OCI-LY3 (cell line): ENCODE results near the gene REST.

Source experiments
- H2AFZ ChIP-seq: fragments of 200-600, 300-600 bp; shearing (Covaris generic); 2 replicates; pipeline ENCODE4 v1.6.0; 2014; ENCODE audit warnings: antibody characterized with exemption, low read depth, low read length
- H3K27ac ChIP-seq: fragments of 200-600, 300-600 bp; sonication (generic); 2 replicates; pipeline ENCODE4 v1.5.1; 2014; ENCODE audit warnings: mild to moderate bottlenecking, low read length, moderate library complexity, mixed read lengths
- H3K27me3 ChIP-seq: fragments of 200-600, 300-600 bp; sonication (generic); 2 replicates; pipeline ENCODE4 v1.6.1; 2014; ENCODE audit warnings: low read depth, low read length, mixed read lengths
- H3K36me3 ChIP-seq: fragments of 200-600, 300-600 bp; sonication (generic); replicated peaks from 2 replicates; pipeline ENCODE3; 2014; ENCODE audit warnings: low read depth, low read length, mixed read lengths
- H3K4me1 ChIP-seq: fragments of 300-600, 200-600 bp; sonication (generic); 2 replicates; pipeline ENCODE4 v1.6.1; 2014; ENCODE audit warnings: low read length, mixed read lengths
- H3K4me2 ChIP-seq: fragments of 200-600, 300-600 bp; sonication (generic); 2 replicates; pipeline ENCODE4 v1.6.1; 2014; ENCODE audit warnings: low read length, mixed read lengths
- H3K4me3 ChIP-seq: fragments of 300-600, 200-600 bp; sonication (generic); 2 replicates; pipeline ENCODE4 v1.5.1; 2014; ENCODE audit warnings: antibody characterized with exemption, mild to moderate bottlenecking, low read length, moderate library complexity
- H3K79me2 ChIP-seq: fragments of 300-600, 200-600 bp; shearing (Covaris generic); 2 replicates; pipeline ENCODE4 v1.6.1; 2014; ENCODE audit warnings: mild to moderate bottlenecking, low read length, mixed read lengths
- H3K9ac ChIP-seq: fragments of 300-600, 200-600 bp; shearing (Covaris generic); 2 replicates; pipeline ENCODE4 v1.6.0; 2014; ENCODE audit warnings: mild to moderate bottlenecking, low read length, moderate library complexity
- H3K9me3 ChIP-seq: fragments of 200-600, 300-600 bp; shearing (Covaris generic); 2 replicates; pipeline ENCODE4 v1.6.1; 2014; ENCODE audit warnings: low read length, mixed read lengths; ENCODE audit not compliant: insufficient read depth
- H4K20me1 ChIP-seq: fragments of 200-600, 300-600 bp; sonication (generic); 2 replicates; pipeline ENCODE4 v1.6.1; 2016; ENCODE audit warnings: low read length, mixed read lengths; ENCODE audit not compliant: insufficient read depth
- EZH2phosphoT487 ChIP-seq: fragments of 200-600 bp; shearing (Covaris generic); IDR thresholded peaks from 2 replicates; pipeline ENCODE4 v1.6.1; 2018; ENCODE audit warnings: antibody characterized with exemption, mixed run types, low read depth
- TF ChIP-seq, protein P1 (sequence below): fragments of 200-600, 300-600 bp; sonication (generic); IDR thresholded peaks from 2 replicates; pipeline ENCODE4 v1.5.1; 2014; ENCODE audit warnings: antibody characterized with exemption, low read length, low read depth

The REST gene

DNA sequence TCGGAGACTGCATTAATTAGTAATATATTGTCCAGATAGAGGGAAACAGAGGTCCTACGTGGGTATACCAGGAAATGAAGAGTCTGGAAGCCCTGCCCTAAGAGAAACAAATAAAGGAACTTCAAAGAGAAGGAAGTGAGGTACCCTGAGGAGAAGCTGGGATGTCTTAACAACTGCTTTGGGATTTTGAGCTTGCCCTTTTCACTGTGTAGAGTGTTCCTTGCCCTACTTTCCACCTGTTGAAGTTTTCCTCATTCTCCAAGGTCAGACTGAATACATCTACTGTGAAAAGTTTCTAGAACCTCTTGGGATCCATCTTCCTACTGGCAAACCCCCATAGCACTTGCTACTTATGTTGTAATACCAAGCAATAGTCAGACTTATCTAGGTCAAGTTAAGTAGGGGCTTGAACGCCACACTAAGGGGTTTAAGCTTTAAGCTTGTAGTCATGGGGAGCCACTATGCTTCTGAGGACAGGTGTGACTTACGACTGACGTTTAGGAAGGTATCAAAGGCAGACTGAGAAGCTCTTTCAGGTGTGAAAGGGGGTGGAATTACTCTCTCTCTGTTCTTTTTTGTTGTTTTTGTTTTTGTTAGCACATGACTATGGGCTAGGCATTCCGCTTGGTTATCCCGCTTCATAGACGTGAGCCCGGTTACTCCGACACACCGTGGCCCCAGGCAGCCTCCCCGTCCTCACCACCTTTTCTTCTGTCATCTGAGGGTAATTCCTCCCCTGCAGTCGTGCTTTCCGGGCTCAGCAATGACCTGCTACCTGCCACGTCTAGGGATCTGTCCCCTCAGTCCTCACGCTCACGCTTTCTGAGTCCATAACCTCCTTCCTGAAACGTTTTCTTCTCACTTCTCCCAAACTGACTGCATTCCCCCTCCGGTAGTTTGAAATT is 959 bp upstream of the REST start:
- no peak overlapping the region for H3K27ac ChIP-seq
- peaks cover 35% of the 10 kb centered on the region for H3K79me2 ChIP-seq
- peaks cover 23% of the 10 kb centered on the region for H3K4me1 ChIP-seq
- peak overlapping the region; percentile 94 for H3K4me2 ChIP-seq
- peak overlapping the region; percentile 82; the same call in 1 of the 2 replicates for H2AFZ ChIP-seq
- peak overlapping the region; percentile 93 for H3K4me3 ChIP-seq
- H3K9me3 ChIP-seq: no peaks in the 10 kb centered on the region
- H3K9ac ChIP-seq: peak overlapping the region; percentile 50
- no peak for TF ChIP-seq EZH2phosphoT487
- TF ChIP-seq, protein P1, sequence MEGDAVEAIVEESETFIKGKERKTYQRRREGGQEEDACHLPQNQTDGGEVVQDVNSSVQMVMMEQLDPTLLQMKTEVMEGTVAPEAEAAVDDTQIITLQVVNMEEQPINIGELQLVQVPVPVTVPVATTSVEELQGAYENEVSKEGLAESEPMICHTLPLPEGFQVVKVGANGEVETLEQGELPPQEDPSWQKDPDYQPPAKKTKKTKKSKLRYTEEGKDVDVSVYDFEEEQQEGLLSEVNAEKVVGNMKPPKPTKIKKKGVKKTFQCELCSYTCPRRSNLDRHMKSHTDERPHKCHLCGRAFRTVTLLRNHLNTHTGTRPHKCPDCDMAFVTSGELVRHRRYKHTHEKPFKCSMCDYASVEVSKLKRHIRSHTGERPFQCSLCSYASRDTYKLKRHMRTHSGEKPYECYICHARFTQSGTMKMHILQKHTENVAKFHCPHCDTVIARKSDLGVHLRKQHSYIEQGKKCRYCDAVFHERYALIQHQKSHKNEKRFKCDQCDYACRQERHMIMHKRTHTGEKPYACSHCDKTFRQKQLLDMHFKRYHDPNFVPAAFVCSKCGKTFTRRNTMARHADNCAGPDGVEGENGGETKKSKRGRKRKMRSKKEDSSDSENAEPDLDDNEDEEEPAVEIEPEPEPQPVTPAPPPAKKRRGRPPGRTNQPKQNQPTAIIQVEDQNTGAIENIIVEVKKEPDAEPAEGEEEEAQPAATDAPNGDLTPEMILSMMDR: no peak
- peaks cover 16% of the 10 kb centered on the region for H4K20me1 ChIP-seq
- peaks cover 8% of the 10 kb centered on the region for H3K36me3 ChIP-seq
- peaks cover 14% of the 10 kb centered on the region for H3K27me3 ChIP-seq

DNA sequence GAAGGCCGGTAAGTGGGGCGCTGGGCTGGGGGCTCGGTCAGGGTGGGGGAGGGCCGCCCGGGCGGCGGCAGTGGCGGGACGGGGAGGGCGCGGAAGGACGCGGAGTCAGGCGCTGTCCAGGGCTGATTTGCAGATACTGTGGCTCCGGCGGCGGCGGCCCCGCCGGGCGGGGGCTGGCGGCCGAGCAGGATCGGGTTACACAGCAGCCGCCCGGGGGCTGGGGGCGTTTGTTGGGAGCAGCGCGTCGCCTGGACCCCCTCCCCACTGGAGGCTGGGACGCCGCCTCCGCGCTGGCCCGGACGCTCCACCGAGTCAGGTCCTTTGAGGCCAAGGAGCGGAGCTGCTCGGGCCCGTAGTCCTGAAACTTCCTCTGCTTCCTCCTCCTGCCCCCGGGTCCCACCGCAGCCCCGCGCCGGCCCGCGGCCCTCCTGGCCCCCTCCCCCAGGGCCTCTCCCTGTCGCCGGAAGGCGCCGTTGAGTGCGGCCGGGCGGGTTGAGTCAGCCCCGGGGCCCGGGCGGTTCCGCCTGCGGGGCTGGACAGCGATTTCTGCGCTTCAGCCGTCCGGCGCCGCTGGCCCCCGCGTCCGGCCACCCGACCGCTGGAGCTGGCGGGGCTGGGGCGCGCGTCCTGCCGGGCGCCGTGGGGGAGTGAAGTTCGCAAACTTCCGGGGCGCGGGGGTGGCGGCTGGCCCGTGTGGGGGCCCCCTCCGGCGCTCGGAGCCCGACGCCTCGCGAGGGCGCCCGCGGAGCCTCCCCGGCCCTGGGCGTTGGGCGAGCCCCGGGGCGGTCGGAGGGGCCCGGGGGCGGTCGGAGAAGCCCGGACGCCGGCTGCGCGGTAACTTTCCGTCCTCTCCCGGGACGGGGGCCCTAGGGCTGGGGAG is 746 bp downstream of the REST start:
- TF ChIP-seq, protein P1: no peak
- no peak for TF ChIP-seq EZH2phosphoT487
- peaks cover 23% of the 10 kb centered on the region for H3K4me1 ChIP-seq
- peak overlapping the region; percentile 35 for H2AFZ ChIP-seq
- H3K36me3 ChIP-seq: peaks cover 12% of the 10 kb centered on the region
- H3K9me3 ChIP-seq: no peaks in the 10 kb centered on the region
- peak overlapping the region; percentile 93 for H3K4me3 ChIP-seq
- H3K4me2 ChIP-seq: peak overlapping the region; percentile 81
- H3K27me3 ChIP-seq: peaks cover 14% of the 10 kb centered on the region
- H4K20me1 ChIP-seq: peaks cover 21% of the 10 kb centered on the region
- H3K27ac ChIP-seq: peak overlapping the region; percentile 88
- H3K79me2 ChIP-seq: peaks cover 52% of the 10 kb centered on the region
- H3K9ac ChIP-seq: peak overlapping the region; percentile 88

DNA sequence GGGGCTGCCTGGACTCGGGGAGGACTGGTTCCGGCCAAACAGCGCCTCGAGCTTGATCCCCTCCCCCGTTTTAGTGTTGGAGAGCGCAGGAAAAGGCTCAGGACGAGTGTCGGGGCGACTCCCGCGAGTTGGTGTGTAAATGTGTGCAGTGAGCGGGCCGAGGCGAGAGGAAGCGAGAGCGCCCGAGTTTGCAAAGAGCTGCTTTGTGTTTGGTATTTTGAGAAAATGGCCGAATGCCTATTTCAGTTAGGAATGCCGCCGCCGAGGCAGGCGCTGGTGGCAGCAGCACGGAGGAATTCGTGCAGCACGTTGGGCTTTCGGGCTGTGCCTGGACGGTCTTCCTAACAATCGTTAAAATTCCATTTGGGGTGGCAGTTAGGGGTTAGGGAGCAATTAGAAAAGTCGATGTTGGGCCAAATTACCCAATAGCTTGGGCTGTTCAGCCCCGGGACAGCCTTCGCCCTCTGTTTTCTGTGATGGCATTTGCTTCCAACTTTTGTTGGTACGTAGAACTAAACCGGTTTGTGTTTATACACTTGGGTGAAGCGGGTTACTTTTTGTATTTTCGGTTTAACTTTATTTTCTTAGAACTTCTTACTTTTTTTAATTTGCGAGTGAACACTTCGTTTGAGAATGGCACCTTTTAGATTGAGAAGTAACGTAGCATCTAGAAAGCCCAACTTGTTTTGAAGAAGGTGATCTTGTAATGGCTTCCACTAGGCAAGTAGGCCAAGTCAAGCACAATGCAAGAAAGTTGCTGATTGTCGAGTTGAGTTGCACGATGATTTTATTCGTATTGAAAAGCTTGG is 1.6 kb downstream of the REST start:
- peak overlapping the region; percentile 93 for H3K4me3 ChIP-seq
- peaks cover 14% of the 10 kb centered on the region for H3K27me3 ChIP-seq
- peak overlapping the region; percentile 88 for H3K27ac ChIP-seq
- H3K4me1 ChIP-seq: peaks cover 25% of the 10 kb centered on the region
- H3K36me3 ChIP-seq: peaks cover 13% of the 10 kb centered on the region
- no peak for TF ChIP-seq EZH2phosphoT487
- TF ChIP-seq, protein P1: no peak
- H3K9ac ChIP-seq: peak overlapping the region; percentile 88
- peak overlapping the region; percentile 35; the same call in 1 of the 2 replicates for H2AFZ ChIP-seq
- peaks cover 26% of the 10 kb centered on the region for H4K20me1 ChIP-seq
- H3K4me2 ChIP-seq: peak overlapping the region; percentile 81
- peaks cover 61% of the 10 kb centered on the region for H3K79me2 ChIP-seq
- H3K9me3 ChIP-seq: no peaks in the 10 kb centered on the region
